PC-9 (cell line): ENCODE measurements around the gene TRABD2A.

Source experiments
- CTCF ChIP-seq: fragments of 200-600 bp; sonication (generic); conservative IDR thresholded peaks from 2 replicates; pipeline ENCODE4 v1.6.1; 2017; ENCODE audit warnings: mixed run types, antibody characterized with exemption, mild to moderate bottlenecking, moderate library complexity
- EZH2 ChIP-seq: fragments of 200-600 bp; sonication (generic); IDR thresholded peaks from 2 replicates; pipeline ENCODE4 v1.8.0; 2017; ENCODE audit warnings: antibody characterized with exemption, low read depth

GRCh38 chr2:84899304-84900204, 18.7 kb upstream of the TRABD2A start:
- TF ChIP-seq CTCF: no peak
- no peak for TF ChIP-seq EZH2
